Stimulated activated CD4-positive, alpha-beta T cell treated with anti-CD3 and anti-CD28 coated beads, Interleukin-2, amount 100 ng/mL, for 48 hours (primary cell): Measurements from ENCODE around the gene WFDC2.
A peak's percentile ranks its signal among the peaks of the same experiment; 100 is the strongest.

Experiments
- DNase-seq, 2 donors: peaks; one replicate each; pipeline ENCODE4 v3.0.0-alpha.2; 2020

Gene WFDC2, protein sequence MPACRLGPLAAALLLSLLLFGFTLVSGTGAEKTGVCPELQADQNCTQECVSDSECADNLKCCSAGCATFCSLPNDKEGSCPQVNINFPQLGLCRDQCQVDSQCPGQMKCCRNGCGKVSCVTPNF

DNA sequence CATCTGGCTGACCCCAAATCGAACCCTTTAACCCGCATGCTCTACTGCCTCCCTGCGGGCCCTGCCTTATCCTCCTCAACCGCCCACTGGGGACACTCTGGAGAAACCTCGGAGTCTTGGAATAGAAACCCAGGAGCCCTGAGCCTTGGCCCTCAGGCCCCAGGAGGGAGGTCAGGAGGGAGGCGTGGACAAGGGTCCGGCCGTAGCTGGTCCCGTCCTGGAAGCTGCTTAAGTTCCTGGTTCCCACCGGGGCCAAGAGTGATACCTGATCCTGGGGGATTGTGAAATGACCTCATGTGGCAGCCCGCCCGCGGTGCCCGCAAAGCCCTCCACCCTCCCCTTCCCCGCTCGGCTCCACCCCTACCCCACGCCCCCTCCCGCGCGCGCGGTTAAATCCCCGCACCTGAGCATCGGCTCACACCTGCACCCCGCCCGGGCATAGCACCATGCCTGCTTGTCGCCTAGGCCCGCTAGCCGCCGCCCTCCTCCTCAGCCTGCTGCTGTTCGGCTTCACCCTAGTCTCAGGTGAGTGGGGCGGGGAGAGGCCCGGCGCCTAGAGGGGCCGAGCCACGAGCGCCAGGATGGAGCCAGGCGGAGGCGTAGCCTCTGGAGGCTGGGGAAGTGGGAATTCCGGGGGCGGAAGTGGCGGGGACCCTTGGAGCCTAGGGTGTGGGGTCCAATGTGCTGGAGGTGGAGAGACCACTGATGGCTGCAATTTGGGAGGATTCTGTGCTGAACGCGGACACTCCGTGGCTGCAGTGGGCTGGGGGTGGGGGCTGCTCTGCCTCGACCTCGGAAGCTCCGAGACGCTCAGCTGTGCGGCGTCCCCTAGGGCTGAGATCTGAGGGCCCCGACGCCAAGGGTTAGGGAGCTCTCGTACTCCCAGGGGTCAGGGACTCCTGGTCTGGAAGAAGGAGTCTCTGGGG lies at the start of gene WFDC2:
Gene WFDC2, plus strand, starts transcription at position 418 of the 926 bp plus-strand sequence. Its CDS starts 29 bp downstream, at position 447.
- DNase-seq: no peak

DNA sequence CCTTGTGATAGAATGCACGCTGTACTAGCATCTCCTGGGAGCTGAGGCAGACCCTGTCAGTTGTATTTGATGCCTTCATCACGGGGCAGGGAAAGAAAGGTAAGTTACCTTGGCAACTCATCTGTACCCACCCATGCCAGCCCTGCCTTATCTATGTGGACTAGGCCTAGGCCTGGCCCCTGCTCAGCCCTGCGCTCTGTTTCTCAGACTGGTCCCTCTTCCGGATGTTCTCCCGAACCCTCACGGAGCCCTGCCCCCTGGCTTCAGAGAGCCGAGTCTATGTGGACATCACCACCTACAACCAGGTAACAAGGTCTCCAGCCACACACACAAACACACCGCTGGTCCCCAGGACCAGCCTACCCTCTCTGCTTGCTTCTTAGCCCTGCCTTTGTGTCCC lies 49.4 kb upstream of the WFDC2 start:
- DNase-seq: no peak

DNA sequence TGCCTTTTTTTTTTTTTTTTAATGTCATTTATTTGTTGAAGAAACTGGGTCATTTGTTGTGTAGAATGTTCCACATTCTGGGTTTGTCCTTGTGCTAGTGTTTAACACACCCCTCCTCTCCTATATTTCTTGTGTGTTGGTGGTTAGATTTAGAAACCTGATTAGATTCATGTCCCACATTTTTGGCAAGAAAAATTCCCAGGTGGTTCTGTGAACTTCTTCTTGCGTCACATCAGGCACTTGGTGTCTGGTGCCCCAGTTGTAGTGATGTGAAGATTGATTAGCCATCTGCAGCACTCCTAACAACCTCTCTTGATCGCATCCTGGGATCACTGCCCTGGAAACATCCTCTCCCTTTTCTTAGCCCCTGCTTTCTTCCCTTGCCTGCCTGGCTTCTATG lies 45.9 kb upstream of the WFDC2 start:
- no peak for DNase-seq

DNA sequence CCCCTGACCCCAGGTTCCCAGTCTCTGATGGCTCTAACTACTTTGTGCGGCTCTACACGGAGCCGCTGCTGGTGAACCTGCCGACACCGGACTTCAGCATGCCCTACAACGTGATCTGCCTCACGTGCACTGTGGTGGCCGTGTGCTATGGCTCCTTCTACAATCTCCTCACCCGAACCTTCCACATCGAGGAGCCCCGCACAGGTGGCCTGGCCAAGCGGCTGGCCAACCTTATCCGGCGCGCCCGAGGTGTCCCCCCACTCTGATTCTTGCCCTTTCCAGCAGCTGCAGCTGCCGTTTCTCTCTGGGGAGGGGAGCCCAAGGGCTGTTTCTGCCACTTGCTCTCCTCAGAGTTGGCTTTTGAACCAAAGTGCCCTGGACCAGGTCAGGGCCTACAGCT lies 44.0 kb upstream of the WFDC2 start:
- no peak for DNase-seq

DNA sequence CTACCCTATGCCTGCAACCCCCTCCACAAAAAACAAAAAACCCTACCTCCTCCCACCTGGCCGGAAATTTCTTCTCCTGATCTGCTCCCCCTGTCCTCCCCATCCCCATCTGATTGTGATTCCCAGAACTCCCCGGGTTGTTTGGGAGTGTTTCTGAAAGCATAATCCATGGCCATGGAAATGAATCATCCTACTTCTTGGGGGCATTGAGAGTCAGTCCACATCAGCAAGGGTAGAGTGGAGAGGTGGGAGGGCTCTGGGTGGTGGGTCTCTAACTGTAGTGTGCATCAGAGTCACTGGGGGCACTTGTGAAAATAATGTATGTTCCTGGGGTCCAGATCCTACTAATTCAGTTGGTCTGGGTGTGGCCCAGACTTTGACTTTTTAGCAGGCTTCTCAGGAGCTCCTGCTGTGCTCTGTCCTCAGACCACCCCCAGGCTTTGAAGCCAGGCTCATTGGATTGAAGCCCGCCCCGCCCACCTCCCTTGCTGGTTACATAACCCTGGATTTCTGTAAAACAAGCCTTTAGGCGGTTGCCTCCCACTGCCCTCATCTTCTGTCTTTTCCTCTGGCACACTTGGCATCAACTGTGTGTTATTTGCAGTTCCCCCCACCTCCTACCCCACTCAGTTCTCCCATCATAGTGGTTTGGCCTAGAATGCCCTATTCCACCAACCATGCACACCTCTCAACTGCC lies 43.1 kb upstream of the WFDC2 start:
- no peak for DNase-seq

DNA sequence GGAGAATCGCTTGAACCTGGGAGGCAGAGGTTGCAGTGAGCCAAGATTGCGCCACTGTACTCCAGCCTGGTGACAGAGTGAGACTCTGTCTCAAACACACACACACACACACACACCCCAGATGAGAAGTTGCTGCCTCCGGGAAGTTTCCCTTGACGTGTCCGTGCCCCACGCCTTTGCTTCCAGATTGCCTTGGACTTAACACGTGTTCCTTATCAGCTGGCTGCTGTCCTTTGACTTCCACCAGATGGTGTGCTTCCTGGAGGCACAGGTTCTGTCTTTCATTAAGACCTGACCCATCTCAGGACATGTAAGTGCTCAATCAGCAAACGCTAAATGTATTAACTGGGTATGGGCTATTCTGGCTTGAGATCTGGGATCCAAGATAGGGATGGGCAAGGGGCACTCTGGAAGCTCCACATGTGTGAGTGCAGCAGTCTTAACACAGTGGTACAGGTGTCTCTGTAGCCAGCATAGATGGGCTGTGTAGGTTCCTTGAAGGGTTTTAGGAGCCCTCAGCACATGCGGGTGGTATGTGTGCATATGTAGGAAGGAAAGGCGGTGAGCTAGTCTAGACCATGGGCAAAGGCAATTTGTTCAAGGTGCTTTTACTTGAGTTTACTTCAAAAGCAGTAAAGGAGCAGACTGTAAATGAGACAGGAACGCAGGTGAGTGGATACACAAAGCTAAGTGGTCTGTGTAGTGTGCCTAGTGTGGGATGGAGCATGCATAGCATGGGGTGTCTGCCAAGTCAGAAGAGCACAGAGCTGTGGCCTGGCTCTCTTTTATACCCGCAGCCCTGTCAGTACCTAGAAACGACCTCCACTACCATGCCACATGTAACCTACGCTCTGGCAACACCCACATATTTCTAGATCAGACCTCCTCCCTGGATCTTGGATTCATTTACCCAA lies 42.1 kb upstream of the WFDC2 start:
- DNase-seq: no peak

DNA sequence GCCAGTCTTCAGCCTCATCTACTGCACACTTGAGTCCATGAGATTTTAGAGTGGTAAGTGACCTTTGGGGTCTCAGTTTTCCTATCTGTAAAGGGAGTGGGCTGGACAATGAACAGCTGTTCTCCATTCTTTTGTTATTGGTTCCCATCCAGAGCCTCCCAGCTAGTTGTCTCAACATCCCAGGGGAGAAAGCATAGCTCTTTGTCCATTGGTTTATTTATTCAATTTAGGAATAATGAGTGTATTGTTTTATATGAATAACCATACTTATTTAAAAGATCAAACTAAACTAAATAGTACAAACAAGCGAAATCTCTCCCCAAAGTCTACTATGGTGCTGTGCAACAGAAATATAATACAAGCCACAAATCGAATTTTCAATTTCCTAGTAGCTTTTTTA lies 39.9 kb upstream of the WFDC2 start:
- DNase-seq: no peak

DNA sequence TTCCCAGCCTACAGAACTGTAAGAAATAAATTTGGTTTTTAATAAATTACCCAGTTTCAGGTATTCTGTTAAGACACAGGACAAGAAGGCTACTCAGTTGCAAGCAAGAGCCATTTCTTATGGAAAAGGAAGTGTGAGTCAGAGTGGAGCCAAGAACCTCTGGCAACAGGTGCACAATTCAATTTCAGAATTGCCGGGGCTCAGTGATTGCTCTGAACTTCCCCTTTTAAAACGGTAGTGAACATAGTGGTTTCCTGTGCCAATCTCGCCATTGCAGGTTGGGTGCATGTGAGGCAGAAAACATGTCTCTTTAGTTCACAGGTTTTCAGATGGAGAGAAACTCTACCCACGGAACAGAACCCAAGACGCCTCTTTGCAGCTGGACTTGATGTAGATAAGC lies 37.3 kb upstream of the WFDC2 start:
- no peak for DNase-seq

DNA sequence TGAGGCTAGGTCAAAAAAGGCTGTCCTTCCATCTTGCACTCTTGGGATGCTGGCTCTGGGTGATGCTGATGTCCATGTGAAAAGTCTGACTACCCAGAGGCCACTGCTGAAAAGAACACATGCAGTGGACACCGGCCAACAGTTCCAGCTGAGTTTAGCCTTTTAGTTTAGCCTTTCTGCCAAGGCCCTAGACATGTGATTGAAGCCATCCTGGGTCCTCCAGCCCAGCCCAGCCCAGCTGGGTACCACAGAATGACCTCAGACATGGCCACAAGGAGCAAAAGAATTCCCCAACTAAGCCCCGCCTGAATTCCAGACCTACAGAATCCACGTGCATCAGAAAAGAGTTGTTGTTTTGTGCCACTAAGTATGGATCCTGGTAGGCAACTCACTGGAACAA lies 36.2 kb upstream of the WFDC2 start:
- DNase-seq: no peak

DNA sequence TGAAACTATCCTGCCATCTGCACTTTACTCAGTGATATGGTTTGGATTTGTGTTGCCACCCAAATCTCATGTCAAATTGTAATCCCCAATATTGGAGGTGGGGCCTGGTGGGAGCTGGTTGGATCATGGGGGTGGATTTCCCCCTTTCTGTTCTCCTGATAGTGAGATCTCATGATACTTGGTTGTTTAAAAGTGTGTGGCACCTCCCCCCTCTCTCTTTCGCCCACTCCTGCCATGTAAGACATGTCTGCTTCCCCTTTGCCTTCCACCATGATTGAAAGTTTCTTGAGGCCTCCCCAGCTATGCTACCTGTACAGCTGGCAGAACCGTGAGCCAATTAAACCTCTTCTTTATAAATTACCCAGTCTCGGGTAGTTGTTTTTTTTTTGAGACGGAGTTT lies 35.6 kb upstream of the WFDC2 start:
- no peak for DNase-seq

DNA sequence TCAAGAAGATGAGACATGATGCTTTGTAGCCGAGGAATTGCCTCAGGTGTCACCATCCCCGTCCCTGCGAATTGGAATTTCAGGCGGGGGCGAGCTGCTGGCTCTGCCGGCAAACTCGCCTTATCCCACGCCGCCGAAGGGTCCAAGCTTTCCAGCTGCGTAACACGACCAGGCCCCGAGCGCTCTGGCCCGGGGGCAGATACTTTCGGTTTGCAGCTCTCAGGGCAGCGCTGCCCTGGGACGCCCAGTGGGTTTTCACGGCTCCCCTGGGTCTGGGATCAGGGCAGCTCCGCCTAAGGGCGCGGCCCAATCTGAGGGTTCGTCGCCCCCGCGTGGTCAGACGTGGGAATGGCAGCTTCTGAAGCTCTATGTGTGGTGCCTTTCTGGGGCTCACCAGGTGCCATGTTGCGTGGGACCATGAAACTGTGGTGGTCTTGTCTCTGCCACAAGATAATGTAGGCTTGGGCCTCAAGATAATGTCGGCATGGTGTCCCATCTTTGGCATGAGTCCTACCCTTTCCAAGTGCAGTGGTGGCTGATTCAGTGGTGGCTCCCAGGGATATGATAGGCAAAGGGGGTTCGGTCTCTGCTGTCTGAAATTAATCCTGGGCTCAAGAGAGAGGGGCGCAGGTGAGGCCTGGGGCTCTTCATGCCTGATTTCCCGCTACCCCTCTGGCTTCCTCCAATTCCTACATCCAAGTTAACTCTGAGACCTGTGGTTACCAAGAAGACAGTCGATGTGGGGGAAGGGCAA lies 32.6 kb upstream of the WFDC2 start:
- peak; percentile 86 to 91 for DNase-seq

DNA sequence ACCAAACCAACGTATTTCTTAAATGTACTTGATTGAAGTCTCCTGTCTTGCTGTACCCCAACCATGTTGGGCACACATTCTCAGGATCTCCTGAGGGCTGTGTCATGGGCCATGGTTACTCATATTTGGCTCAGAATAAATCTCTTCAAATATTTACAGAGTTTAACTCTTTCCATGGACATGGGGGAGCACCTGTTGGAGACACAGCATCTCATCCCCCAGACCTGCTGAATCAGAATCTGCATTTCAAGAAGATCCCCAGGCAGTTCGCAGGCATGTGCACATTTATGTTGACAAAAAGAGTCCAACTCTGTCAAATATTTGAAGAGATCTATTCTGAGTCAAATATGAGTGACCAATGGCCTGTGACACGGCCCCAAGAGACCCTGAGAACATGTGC lies 29.1 kb upstream of the WFDC2 start:
- DNase-seq: no peak

DNA sequence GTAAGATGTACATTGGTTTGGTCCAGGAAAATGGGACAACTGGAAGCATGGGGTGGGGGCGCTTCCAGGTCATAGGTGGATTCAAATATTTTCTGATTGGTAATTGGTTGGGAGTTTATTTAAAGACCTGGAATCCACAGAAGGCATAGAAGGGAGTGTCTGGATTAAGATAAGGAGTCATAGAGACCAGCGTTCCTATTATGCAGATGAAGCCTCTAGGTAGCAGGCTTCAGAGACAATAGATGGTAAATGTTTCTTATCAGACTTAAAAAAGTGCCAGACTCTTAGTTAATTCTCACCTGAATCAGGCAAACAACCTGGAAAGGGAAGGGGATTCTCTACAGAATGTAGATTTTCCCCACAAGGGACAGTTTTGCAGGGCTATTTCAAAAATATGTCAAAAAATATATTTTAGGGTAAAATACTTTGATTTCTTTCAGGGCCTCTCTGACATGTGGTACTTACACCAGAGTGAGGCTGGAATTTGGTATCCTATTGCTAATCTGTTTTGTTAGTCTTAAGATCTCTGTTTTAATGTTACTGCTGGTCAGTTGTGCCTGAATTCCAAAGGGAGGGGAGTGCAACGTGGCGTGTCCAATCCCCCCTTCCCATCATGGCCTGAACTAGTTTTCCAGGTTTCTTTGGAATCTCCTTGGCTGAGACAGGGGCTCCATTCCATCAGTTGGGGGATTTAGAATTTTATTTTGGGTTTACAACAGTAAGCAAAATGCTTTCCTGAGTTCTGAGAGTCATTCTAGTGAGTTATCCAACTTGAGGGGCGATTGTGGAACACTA lies 28.5 kb upstream of the WFDC2 start:
- no peak for DNase-seq

DNA sequence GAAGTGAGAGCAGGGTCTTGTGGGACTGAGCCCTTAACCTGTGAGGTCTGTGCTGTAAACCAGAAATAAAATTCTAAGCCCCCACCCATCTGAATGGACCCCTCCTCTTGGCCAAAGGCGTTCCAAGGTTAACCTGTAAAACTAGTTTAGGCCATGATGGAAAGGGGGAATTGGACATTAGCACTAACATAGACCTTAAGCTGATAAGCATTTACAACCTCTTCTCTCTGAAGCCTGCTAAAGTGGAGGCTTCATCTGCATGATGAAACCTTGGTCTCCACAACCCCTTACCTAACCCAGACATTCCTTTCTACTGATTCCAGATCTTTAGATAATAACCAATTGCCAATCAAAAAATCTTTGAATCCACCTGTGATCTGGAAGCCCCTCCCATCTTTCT lies 27.8 kb upstream of the WFDC2 start:
- no peak for DNase-seq

DNA sequence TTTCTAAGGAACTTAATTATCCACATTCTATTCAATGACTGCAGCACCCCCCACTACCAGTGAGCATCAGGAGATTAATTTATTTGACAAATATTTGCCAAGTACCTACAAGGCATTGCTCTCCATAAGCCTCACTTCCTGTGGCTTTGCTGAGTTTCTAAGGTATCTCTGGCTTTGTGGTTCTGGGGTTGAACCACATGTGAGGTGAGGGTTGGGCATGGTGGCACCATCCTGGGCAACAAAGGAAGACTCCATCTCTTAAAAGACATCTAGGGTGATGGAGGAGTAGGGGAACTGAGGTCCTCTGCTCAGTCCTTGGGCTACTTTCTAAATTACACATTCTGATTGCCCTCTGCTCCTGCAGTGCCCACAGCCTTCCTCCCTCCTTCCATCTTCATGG lies 25.5 kb upstream of the WFDC2 start:
- no peak for DNase-seq

DNA sequence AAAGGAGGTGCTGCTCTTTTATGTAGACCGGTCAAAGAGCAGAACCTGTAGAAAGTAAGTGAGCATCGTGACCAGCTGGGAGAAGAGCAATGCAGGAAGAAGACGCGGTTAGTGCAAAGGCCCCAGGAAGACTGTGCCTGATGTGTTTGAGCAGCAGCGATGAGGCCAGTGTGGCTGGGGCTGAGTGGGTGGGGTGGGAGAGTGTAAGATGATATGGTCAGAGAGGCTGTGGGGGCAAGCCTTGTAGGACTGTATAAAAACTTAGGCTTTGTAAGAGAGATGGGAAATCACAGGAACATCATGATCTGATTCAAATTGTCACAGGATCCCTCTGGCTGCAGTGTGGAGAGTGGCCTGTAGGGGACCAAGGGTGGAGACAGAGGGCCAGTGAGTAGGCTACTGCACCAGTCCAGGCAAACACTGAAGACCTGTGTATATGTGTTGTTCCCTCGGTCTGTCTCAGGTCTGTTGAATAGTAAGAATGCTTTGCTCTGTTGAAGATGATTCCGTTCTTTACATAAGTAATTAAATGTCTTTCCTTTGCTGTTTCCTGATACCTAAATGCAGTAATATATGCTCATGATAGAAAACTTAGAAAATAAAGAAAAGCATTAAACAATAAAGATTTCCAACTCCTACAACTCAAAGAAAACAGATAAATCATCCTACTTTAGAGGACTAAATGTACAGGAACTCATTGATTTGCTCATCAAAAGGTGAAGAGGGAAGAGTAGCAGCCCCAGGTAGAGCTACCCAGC lies 23.6 kb upstream of the WFDC2 start:
- DNase-seq: peak; percentile 38 to 50

DNA sequence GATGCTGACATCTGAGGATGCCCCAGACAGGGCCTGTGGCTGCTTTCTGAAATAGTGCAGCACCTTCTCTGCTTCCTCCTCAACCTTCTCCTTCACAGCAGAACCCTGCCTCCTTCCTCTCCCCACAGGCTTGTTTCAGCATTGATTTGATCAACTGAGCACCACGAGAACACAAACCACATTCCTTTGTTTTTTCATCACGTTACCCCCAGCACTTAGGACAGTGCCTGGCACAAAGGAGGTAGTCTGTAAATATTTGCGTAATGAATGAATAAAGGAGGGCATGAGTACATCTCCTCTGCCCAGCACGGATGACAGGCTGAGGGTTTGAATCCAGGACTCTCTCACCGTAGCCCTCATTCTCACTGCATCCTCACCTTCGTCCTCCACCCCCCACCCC lies 21.3 kb upstream of the WFDC2 start:
- DNase-seq: no peak

DNA sequence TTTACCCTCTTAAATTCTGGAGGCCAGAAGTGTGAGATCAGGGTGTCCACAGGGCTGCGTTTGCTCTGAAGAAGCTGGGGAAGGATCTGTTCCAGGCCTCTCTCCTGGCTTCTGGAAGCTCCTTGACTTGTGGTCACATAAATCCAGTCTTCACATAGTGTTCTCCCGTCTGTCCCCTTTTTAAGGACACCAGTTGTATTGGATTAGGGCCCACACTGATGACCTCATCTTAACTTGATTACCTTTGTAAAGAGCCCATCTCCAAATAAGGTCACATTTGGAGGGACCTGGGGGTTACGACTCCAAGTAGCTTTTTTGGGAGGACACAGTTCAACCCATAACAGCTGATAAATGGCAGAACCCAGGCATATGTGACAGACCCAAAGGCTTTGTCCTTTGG lies 20.0 kb upstream of the WFDC2 start:
- DNase-seq: no peak

DNA sequence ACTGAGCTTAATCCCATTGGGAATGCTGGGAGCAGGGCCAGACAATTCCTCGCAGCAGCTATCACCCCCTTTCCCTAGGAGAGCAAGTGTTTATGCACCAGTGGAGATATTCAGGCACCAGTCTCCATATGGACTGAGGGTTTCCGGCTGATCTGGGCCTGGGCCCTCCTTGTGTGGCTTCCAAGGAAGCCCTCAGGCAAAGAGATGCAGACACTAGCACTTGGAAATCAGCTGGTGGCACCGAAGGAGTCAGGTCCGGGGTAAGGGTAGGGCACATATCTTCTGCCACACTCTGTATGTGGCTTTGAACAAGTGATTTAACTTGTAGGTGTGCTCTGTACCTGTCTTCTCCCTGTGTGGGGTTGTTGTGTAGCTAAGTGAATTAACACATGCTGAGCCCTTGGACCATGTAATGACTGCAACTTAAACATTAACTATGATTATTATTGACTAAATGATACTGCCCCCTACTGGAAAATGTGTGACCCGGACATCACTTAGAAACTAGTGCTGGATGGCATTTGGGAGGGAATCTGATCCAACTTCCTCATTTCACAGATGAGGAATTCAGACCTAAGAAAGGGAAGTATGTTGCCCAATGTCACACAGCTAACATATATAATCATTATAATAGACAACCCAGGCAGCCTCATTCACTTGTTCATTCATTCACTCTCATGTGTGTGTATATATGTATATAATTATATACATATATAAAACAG lies 19.3 kb upstream of the WFDC2 start:
- no peak for DNase-seq

DNA sequence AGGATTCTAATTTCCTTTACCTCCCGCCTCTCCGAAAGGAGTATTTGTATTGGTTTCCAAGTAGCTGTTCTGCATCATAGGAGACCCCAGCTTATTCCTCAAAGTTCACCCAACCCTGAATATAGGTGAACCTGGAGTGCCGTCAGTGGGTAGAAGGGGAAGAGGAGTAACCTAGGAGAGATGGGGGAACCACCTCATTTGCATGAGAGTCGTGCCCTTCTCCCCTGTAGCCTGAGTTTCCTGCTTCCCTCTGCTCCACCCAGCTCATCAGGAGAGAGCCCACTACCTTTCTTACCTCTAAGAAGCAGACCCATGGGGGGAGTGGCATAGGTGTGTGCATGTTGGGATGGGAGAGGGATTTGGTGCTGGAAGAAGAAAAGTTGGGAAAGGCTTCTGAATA lies 17.3 kb upstream of the WFDC2 start:
- no peak for DNase-seq
